ENCODE data around the gene SOX18. TPM values are rescaled to one million over a fixed set of nuclear protein-coding genes. Genes with fewer than 3 reads are reported as not detected.

The SOX18 gene
- total and polyA plus RNA-seq, 2 of the 13 experiments (the other 11 are each of a cell fraction or from before 2014, with no cell fraction given) = 1.6 to 1.9 TPM

DNA sequence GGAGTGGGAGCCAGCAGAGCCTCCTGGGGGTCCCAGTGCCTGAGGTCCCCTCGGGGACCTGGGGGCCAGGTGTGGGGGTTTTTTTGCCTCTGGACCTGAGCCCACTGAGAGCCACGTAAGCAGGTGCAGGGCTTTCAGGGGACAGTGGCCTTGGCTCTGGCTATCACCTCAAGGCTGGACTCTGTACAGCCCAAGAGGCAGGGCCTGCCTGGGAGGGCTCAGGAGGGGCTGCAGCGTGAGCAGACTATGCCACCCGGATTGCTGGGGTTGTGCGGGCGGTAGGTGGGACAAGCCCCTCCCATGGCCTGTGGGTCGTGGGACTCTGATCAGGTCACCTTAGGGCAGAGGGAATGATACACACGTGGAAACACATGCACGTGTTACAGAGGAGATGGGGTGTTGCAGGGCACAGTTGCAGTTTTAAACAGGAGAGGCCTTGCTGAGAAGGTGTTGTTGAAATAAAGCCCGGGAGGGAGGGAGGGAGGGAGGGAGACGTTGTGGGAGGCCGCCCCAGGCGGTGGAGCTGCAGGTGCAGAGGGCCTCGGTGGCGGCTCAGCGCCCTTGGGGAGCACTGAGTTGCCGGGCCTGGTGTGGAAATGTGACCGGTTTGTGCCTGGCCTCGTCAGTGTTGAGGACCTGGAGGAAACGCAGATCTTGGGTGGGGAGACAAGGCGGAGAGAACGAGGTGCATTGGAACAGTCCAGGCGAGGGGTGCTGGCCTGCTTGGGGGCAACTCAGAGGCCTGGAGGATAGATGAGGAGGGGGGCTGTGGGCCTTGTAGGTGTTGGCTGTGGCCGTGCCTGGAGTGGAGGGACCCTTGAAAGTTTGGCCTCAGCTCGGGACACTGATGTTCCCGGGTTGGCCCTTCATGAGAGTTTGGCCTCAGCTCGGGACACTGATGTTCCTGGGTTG, 15.9 kb upstream of the SOX18 start (continued):
- TF ChIP-seq ZNF280B (CRISPR knock-in tag; IDR thresholded peaks at IDR 0.05; ENCODE audit: borderline replicate concordance) (peak; percentile 60; the same call in 1 of the 2 replicates), CCAR2 (optimal IDR thresholded peaks at IDR 0.05; ENCODE audit: low read depth, low read length) (no peak), ATM (IDR thresholded peaks at IDR 0.05; ENCODE audit: borderline replicate concordance) (no peak), ZNF431 (CRISPR knock-in tag; IDR thresholded peaks at IDR 0.05; ENCODE audit: borderline replicate concordance, low read depth) (no peak), ZNF891 (CRISPR knock-in tag; IDR thresholded peaks at IDR 0.05) (peak; percentile 58), PREB (CRISPR knock-in tag; IDR thresholded peaks at IDR 0.05) (no peak), TGIF2 (CRISPR knock-in tag; IDR thresholded peaks at IDR 0.05) (no peak; the same call in 1 of the 2 replicates), SKI (IDR thresholded peaks at IDR 0.05; ENCODE audit: partially characterized antibody) (peak; percentile 49), ZNF776 (CRISPR knock-in tag; IDR thresholded peaks at IDR 0.05) (peak; percentile 70; the same call in 1 of the 2 replicates), BRCA1 (CRISPR knock-in tag; IDR thresholded peaks at IDR 0.05) (no peak), POLR2AphosphoS5 (IDR thresholded peaks at IDR 0.05; ENCODE audit: low read depth, low read length) (peak; percentile 63), YEATS2 (CRISPR knock-in tag; IDR thresholded peaks at IDR 0.05; ENCODE audit: borderline replicate concordance) (peak; percentile 27; the same call in 1 of the 2 replicates), YY1 (IDR thresholded peaks at IDR 0.05; ENCODE audit: insufficient read depth, insufficient replicate concordance, low read depth, low read length) (no peak), ZFYVE20 (CRISPR knock-in tag; IDR thresholded peaks at IDR 0.05; ENCODE audit: borderline replicate concordance, low read depth) (no peak), GABPA (IDR thresholded peaks at IDR 0.05; ENCODE audit: low read depth, low read length) (no peak), GABPA (CRISPR knock-in tag; IDR thresholded peaks at IDR 0.05; ENCODE audit: low read depth) (no peak), ARHGAP35 (CRISPR knock-in tag; IDR thresholded peaks at IDR 0.05; ENCODE audit: borderline replicate concordance) (peak; percentile 26; the same call in 1 of the 2 replicates), EZH2 (conservative IDR thresholded peaks at IDR 0.05; ENCODE audit: low read depth, low read length) (no peak), PLSCR1 (CRISPR knock-in tag; IDR thresholded peaks at IDR 0.05; ENCODE audit: borderline replicate concordance) (no peak), PPARG (CRISPR knock-in tag; conservative IDR thresholded peaks at IDR 0.05) (no peak), ZNF20 (CRISPR knock-in tag; IDR thresholded peaks at IDR 0.05) (no peak)

All from HepG2 (cell line).